DOHH2 (cell line): ENCODE measurements around the gene UBR7.

Source experiments
- H3F3A ChIP-seq: fragments of 200-600 bp; sonication (generic), shearing (Covaris generic); 2 replicates; pipeline ENCODE4 v1.6.0; 2016; ENCODE audit warnings: antibody characterized with exemption, mild to moderate bottlenecking; ENCODE audit not compliant: control insufficient read depth, insufficient read depth
- H3K27ac ChIP-seq: fragments of 200-600 bp; sonication (generic); 2 replicates; pipeline ENCODE4 v1.5.1; 2014; ENCODE audit warnings: low read depth, mild to moderate bottlenecking, low read length, moderate library complexity
- H3K27me3 ChIP-seq: fragments of 200-600 bp; sonication (generic); 2 replicates; pipeline ENCODE4 v1.6.1; 2014; ENCODE audit warnings: mild to moderate bottlenecking, low read length, mixed read lengths; ENCODE audit not compliant: control insufficient read depth
- H3K36me3 ChIP-seq: fragments of 200-600 bp; sonication (generic); 2 replicates; pipeline ENCODE4 v1.6.1; 2014; ENCODE audit warnings: mild to moderate bottlenecking, low read length, moderate library complexity, mixed read lengths; ENCODE audit not compliant: control insufficient read depth
- H3K4me1 ChIP-seq: fragments of 200-600 bp; sonication (generic); 2 replicates; pipeline ENCODE4 v1.6.1; 2014; ENCODE audit warnings: mild to moderate bottlenecking, low read length, mixed read lengths; ENCODE audit not compliant: control insufficient read depth
- H3K4me2 ChIP-seq: fragments of 200-600 bp; sonication (generic); 2 replicates; pipeline ENCODE4 v1.6.0; 2014; ENCODE audit warnings: mild to moderate bottlenecking, low read length, moderate library complexity
- H3K4me3 ChIP-seq: fragments of 200-600 bp; sonication (generic); 2 replicates; pipeline ENCODE4 v1.5.1; 2014; ENCODE audit warnings: mild to moderate bottlenecking, low read length, mixed read lengths
- H3K79me2 ChIP-seq: fragments of 200-600 bp; sonication (generic); 2 replicates; pipeline ENCODE4 v1.6.1; 2014; ENCODE audit warnings: mild to moderate bottlenecking, low read length, mixed read lengths; ENCODE audit not compliant: control insufficient read depth
- H3K9me2 ChIP-seq: fragments of 200-600 bp; sonication (generic); replicated peaks from 2 replicates; pipeline ENCODE4 v1.6.1; 2014; ENCODE audit warnings: mild to moderate bottlenecking, low read length, mixed read lengths; ENCODE audit not compliant: control insufficient read depth
- H3K9me3 ChIP-seq: fragments of 200-600 bp; sonication (generic); 2 replicates; pipeline ENCODE4 v1.6.1; 2014; ENCODE audit warnings: antibody characterized with exemption, low read length, mixed read lengths; ENCODE audit not compliant: control insufficient read depth, insufficient read depth
- H4K20me1 ChIP-seq: fragments of 200-600 bp; sonication (generic); 2 replicates; pipeline ENCODE4 v1.6.0; 2014; ENCODE audit warnings: low read depth, mild to moderate bottlenecking, antibody characterized with exemption, low read length, moderate library complexity; ENCODE audit not compliant: control insufficient read depth, insufficient read depth
- EZH2phosphoT487 ChIP-seq: fragments of 200-600 bp; sonication (generic); IDR thresholded peaks from 2 replicates; pipeline ENCODE4 v1.6.1; 2017; ENCODE audit warnings: borderline replicate concordance, mild to moderate bottlenecking, antibody characterized with exemption, low read length, moderate library complexity, mixed read lengths
- TF ChIP-seq, protein P1 (sequence below): fragments of 200-600 bp; sonication (generic); IDR thresholded peaks from one replicate; pipeline ENCODE4 v1.5.1; 2014; ENCODE audit warnings: antibody characterized with exemption, mild to moderate bottlenecking, low read depth, low read length; ENCODE audit not compliant: poor library complexity, severe bottlenecking

Gene UBR7

DNA sequence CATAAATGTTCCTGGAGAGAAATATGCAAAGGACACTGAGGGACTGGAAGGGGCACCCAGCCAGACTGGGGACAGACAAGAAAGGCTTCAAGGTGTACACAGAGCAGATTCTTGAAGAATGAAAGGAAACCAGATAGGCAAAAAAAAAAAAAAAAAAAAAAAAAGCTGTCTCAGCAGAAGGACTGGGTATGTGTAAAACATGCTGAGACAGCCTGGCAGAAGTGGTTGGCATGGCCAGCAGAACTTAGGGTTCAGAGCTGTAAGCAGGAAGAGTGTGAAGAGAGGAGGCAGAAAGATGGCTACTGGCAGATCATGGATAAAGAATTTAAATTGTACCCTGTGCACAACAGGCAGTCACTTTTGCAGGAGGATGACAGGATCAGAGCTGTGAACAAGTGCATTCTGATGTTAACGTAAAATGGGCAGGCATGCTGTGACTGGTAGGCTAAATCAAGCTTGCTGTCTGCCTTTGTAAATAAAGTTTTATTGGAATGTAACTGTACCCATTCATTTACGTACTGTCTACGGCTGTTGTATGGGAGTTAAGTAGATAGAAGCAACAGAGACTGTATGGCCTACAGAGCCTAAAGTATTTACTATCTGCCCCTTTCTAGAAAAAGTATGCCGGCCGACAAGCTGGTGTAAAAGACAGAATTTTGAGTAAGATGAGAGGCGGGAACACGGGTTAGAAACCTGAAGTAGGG, 42.2 kb downstream of the UBR7 start:
- no peak overlapping the region for H3K4me3 ChIP-seq

DNA sequence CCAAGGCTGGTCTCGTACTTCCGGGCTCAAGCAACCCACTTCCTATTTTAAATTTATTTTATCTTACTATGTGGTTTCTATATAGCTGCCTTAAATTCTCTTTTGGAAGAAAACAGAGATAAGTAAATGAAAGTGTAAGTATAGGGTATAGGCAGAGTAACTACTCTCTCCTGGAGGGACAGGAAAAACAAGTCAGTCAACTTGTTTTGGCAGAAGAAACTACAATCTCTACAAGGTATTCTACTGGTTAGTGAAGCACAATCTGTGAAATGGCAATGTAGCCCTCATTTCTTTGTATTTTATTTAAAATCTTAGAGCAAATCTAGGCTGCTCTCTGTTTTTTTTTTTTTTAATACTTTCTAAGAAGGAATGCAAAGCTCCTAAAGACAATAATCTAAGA, 55.4 kb downstream of the UBR7 start:
- Histone ChIP-seq H3K27ac (no peak overlapping the region), H3K36me3 (peaks cover 9% of the 10 kb centered on the region), H3K9me3 (no peaks in the 10 kb centered on the region), H4K20me1 (no peaks in the 10 kb centered on the region), H3K4me1 (no peaks in the 10 kb centered on the region), H3K9me2 (no peaks in the 10 kb centered on the region), H3K27me3 (no peaks in the 10 kb centered on the region), H3K4me2 (no peak overlapping the region), H3F3A (no peaks in the 10 kb centered on the region), H3K79me2 (no peaks in the 10 kb centered on the region), H3K4me3 (no peak overlapping the region)
- TF ChIP-seq, protein P1, sequence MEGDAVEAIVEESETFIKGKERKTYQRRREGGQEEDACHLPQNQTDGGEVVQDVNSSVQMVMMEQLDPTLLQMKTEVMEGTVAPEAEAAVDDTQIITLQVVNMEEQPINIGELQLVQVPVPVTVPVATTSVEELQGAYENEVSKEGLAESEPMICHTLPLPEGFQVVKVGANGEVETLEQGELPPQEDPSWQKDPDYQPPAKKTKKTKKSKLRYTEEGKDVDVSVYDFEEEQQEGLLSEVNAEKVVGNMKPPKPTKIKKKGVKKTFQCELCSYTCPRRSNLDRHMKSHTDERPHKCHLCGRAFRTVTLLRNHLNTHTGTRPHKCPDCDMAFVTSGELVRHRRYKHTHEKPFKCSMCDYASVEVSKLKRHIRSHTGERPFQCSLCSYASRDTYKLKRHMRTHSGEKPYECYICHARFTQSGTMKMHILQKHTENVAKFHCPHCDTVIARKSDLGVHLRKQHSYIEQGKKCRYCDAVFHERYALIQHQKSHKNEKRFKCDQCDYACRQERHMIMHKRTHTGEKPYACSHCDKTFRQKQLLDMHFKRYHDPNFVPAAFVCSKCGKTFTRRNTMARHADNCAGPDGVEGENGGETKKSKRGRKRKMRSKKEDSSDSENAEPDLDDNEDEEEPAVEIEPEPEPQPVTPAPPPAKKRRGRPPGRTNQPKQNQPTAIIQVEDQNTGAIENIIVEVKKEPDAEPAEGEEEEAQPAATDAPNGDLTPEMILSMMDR, result no peak
- TF ChIP-seq EZH2phosphoT487, result no peak

More for the DNA sequence above, 42.2 kb downstream of the UBR7 start:
- TF ChIP-seq, protein P1, result no peak
- no peak for TF ChIP-seq EZH2phosphoT487
- Histone ChIP-seq H3K4me2 (no peak overlapping the region), H3K36me3 (peaks cover 22% of the 10 kb centered on the region), H3K9me2 (no peaks in the 10 kb centered on the region), H3K79me2 (no peaks in the 10 kb centered on the region), H3K27me3 (no peaks in the 10 kb centered on the region), H4K20me1 (no peaks in the 10 kb centered on the region), H3K4me1 (no peaks in the 10 kb centered on the region), H3F3A (no peaks in the 10 kb centered on the region), H3K9me3 (no peaks in the 10 kb centered on the region), H3K27ac (no peak overlapping the region)

DNA sequence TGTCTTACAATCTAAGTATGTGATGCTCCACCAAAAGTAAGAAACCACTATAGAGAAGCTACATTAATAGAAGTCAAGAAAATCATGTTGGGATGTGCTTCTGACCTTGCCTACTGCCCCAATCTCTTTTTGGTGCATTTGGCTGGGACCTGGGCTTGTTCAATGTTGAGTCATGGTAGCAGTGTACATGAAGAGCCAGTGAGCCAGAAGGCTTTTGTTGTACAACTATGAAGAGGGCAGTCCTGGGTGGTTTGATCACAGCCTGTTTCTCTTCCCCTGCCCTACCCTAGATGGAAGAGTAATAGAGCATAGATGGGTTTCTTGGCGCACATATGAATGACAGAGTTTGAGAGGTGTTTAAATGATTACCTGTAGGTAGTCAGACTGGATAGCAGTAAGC, 56.4 kb downstream of the UBR7 start:
- H4K20me1 ChIP-seq, result no peaks in the 10 kb centered on the region
- no peaks in the 10 kb centered on the region for H3K79me2 ChIP-seq
- H3K9me2 ChIP-seq, result no peaks in the 10 kb centered on the region
- no peaks in the 10 kb centered on the region for H3K27me3 ChIP-seq
- H3K4me3 ChIP-seq, result no peak overlapping the region
- TF ChIP-seq EZH2phosphoT487, result no peak
- TF ChIP-seq, protein P1, result no peak
- H3K4me2 ChIP-seq, result no peak overlapping the region
- peaks cover 9% of the 10 kb centered on the region for H3K36me3 ChIP-seq
- no peaks in the 10 kb centered on the region for H3K9me3 ChIP-seq
- no peak overlapping the region for H3K27ac ChIP-seq
- no peaks in the 10 kb centered on the region for H3F3A ChIP-seq
- H3K4me1 ChIP-seq, result no peaks in the 10 kb centered on the region
